Suprapubic skin (tissue), 4 donors: ENCODE results near the gene GUCY1A2. TPM values are rescaled to one million over a fixed set of nuclear protein-coding genes. Genes with fewer than 3 reads are reported as not detected.
"Not testable (repeated sequence)": the region's sequence is repeated elsewhere in the genome, so short reads cannot be mapped to it uniquely, and the experiment has no call there.

Source experiments
- DNase-seq, 2 donors: peaks; one replicate each; pipeline ENCODE4 v3.0.0-alpha.2; 2019; ENCODE audit warnings: low spot score in 2 of 2
- H3K27ac ChIP-seq: fragments of 200-600 bp; sonication (generic); one replicate; pipeline ENCODE4 v1.5.1; 2019
- H3K27me3 ChIP-seq: fragments of 200-600 bp; sonication (generic); one replicate; pipeline ENCODE4 v1.5.1; 2019
- H3K36me3 ChIP-seq: fragments of 200-600 bp; sonication (generic); one replicate; pipeline ENCODE4 v1.5.1; 2019
- H3K4me1 ChIP-seq: fragments of 200-600 bp; sonication (generic); one replicate; pipeline ENCODE4 v1.5.1; 2019
- H3K4me3 ChIP-seq: fragments of 200-600 bp; sonication (generic); one replicate; pipeline ENCODE4 v1.5.1; 2019; ENCODE audit warnings: mild to moderate bottlenecking
- H3K9me3 ChIP-seq: fragments of 200-600 bp; sonication (generic); one replicate; pipeline ENCODE4 v1.5.1; 2019
- EP300 ChIP-seq: sonication (generic); formaldehyde crosslinking; IDR thresholded peaks from one replicate; pipeline ENCODE4 v1.6.1; 2017; ENCODE audit warnings: antibody characterized with exemption
- POLR2A ChIP-seq, 2 donors: fragments of 450-650 bp; IDR thresholded peaks; one replicate each; pipeline ENCODE4 v1.6.1; 2017; ENCODE audit warnings: antibody characterized with exemption in 2 of 2, mild to moderate bottlenecking in 2 of 2, moderate library complexity in 2 of 2
- POLR2AphosphoS5 ChIP-seq, 3 donors: sonication (generic); formaldehyde crosslinking; IDR thresholded peaks; one replicate each; pipeline ENCODE4 v1.6.1; 2017; ENCODE audit warnings: antibody characterized with exemption in 3 of 3
- WGBS: methylation state at CpG from one replicate; pipeline ENCODE4 v1.1.5; 2018; 5-methylcytosine and 5-hydroxymethylcytosine counted together
- total RNA-seq, 4 donors: library from RNA; depleted of rRNA; stranded (reverse); fragments of >200 nt; gene quantifications; one replicate each; pipeline ENCODE4 v1.1.0, GENCODE V29; 2016
- TF ChIP-seq, protein P1 (sequence below), 2 donors: fragments of 200-600 bp in 1 of 2; fragments of 450-650 bp in 1 of 2; sonication (generic) in 1 of 2; IDR thresholded peaks; one replicate each; pipeline ENCODE4 v1.5.1; 2016 to 2019; ENCODE audit warnings: antibody characterized with exemption in 2 of 2, mild to moderate bottlenecking in 1 of 2, moderate library complexity in 1 of 2

The GUCY1A2 gene, protein sequence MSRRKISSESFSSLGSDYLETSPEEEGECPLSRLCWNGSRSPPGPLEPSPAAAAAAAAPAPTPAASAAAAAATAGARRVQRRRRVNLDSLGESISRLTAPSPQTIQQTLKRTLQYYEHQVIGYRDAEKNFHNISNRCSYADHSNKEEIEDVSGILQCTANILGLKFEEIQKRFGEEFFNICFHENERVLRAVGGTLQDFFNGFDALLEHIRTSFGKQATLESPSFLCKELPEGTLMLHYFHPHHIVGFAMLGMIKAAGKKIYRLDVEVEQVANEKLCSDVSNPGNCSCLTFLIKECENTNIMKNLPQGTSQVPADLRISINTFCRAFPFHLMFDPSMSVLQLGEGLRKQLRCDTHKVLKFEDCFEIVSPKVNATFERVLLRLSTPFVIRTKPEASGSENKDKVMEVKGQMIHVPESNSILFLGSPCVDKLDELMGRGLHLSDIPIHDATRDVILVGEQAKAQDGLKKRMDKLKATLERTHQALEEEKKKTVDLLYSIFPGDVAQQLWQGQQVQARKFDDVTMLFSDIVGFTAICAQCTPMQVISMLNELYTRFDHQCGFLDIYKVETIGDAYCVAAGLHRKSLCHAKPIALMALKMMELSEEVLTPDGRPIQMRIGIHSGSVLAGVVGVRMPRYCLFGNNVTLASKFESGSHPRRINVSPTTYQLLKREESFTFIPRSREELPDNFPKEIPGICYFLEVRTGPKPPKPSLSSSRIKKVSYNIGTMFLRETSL
- total RNA-seq: 1 to 10 TPM in 3 of 4 donors, under 1 TPM in 1; 0.49 to 2.7 (median 1.2) TPM

DNA sequence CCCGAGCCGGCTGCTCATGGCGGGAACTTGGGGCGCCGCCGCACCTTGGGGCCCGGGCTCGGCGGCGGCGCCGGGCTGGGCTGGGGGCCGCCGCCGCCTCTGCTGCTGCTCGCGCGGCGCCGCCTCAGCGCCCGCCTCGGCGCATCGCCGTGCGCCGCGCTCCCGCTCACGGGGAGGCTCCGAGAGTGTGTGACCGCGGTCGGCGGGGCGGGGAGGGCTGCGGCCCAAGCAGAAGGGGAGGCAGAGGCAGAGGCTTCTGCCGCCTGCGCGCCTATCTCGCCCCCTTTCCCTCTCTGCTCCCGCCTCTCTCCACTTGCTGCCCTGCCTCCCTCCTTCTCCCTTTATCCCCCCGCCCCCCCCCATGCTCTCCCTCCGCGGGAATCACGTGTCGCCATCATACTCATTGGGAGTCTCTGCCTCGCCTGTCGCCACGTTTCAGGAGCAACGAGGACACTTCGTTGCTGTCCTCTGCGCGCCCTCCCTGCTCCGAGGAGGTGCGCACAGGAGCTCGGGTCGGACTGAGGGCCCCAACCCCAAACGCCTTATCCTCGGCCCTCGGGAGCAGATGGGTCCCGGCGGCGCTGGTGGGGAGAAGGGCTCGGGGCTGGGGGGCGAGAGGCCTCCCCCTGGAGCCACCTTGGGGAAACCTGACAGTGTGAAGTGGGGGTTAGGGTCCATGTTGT is at the start of gene GUCY1A2:
Gene GUCY1A2 (minus strand): TSS at position 258 of the 683 bp plus-strand sequence. CDS start 421 bp downstream, outside the sequence.
- WGBS: 0% methylated on average over 7 of the region's 67 CpGs
- Histone ChIP-seq H3K9me3 (no peaks in the 10 kb centered on the region), H3K4me3 (peak within 1 kb of the TSS; percentile 59), H3K27me3 (peaks cover 41% of the 10 kb centered on the region), H3K4me1 (peaks cover 20% of the 10 kb centered on the region), H3K36me3 (no peaks in the 10 kb centered on the region), H3K27ac (peak within 1 kb of the TSS; percentile 22)
- TF ChIP-seq POLR2AphosphoS5 (IDR thresholded peaks at IDR 0.05) (no peak), EP300 (no peak), POLR2A (IDR thresholded peaks at IDR 0.05) (no peak)
- TF ChIP-seq, protein P1, sequence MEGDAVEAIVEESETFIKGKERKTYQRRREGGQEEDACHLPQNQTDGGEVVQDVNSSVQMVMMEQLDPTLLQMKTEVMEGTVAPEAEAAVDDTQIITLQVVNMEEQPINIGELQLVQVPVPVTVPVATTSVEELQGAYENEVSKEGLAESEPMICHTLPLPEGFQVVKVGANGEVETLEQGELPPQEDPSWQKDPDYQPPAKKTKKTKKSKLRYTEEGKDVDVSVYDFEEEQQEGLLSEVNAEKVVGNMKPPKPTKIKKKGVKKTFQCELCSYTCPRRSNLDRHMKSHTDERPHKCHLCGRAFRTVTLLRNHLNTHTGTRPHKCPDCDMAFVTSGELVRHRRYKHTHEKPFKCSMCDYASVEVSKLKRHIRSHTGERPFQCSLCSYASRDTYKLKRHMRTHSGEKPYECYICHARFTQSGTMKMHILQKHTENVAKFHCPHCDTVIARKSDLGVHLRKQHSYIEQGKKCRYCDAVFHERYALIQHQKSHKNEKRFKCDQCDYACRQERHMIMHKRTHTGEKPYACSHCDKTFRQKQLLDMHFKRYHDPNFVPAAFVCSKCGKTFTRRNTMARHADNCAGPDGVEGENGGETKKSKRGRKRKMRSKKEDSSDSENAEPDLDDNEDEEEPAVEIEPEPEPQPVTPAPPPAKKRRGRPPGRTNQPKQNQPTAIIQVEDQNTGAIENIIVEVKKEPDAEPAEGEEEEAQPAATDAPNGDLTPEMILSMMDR (IDR thresholded peaks at IDR 0.05): no peak
- DNase-seq: no peak

DNA sequence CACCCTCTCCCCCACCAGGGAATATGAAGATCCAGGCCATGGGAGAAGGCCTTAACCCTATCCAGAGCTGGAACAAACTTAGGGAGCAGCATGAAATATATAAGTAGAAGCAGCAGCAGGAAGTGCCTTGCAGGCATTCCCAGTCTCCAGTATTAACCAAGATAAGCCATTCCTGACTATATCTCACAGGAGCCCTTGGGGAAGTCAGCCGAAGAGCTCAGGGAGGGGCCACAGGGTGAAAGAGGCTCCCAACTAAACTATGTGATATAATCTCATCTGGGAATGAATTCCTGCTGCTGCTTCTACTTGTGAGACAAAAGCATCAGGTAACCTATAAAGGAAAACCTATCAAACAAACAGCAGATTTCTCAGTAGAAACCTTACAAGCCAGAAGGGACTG is 36.1 kb upstream of the GUCY1A2 start:
- no peak for DNase-seq
- Histone ChIP-seq H3K27me3 (no peaks in the 10 kb centered on the region), H3K36me3 (no peaks in the 10 kb centered on the region), H3K9me3 (no peaks in the 10 kb centered on the region), H3K4me3 (no peak overlapping the region), H3K27ac (no peak overlapping the region), H3K4me1 (no peaks in the 10 kb centered on the region)
- WGBS: 10% methylated on average over 1 of the region's 1 CpG
- TF ChIP-seq POLR2A (IDR thresholded peaks at IDR 0.05): no peak
- TF ChIP-seq, protein P1 (IDR thresholded peaks at IDR 0.05): no peak

DNA sequence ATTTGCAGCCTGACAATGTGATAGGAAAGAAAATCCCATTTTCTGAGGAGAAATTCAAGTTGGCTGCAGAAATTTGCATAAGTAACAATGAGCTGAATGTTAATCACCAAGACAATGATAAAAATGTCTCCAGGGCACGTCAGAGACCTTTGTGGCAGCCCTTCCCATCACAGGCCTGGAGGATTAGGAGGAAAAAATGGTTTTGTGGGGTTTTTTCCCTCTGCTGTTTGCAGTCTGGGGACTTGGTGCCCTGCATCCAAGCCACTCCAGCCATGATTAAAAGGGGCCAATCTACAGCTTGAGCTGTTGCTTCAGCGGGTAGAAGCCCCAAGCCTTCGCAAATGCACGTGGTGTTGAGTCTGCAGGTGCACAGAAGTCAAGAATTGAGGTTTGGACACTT is 33.1 kb upstream of the GUCY1A2 start:
- not testable (repeated sequence) for H3K36me3 ChIP-seq, H3K4me1 ChIP-seq, H3K4me3 ChIP-seq, DNase-seq, H3K27me3 ChIP-seq, H3K9me3 ChIP-seq, H3K27ac ChIP-seq
- 66% methylated on average over 4 of the region's 4 CpGs for WGBS

DNA sequence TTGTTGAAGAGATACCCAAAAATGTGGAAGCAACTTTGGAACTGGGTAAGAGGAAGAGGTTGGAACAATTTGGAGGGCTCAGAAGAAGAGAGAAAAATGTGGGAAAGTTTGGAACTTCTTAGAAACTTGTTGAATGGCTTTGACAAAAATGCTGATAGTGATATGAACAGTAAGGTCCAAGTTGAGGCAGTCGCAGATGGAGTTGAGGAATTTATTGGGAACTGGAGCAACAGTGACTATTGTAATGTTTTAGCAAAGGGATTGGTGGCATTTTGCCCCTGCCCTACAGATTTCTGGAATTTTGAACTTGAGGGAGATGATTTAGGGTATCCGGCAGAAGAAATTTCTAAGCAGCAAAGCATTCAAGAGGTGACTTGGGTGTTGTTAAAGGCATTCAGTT is 32.6 kb upstream of the GUCY1A2 start:
- 97% methylated on average over 2 of the region's 2 CpGs for WGBS
- DNase-seq, H3K9me3 ChIP-seq, H3K27ac ChIP-seq, H3K27me3 ChIP-seq, H3K4me1 ChIP-seq, H3K4me3 ChIP-seq, H3K36me3 ChIP-seq: not testable (repeated sequence)

DNA sequence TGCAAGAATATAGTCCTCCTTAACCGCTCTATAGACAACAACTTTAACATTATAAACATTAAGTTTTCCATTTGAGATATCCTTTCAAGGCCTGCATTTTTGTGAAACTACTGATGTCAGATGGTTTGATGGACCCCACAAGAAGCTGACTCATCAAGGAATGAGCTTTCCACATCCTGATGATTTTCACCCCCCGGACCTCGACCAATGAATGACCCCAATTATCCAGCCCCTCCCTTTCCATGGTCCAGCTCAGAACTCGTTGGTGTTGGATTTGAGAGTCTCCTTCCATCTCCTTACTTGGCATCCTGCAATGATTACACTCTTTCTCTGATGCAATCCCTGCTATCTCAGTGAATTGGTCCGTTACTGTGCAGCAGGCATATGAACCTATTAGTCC is 31.8 kb upstream of the GUCY1A2 start:
- WGBS: 82% methylated on average over 5 of the region's 5 CpGs
- Histone ChIP-seq H3K27me3 (no peaks in the 10 kb centered on the region), H3K4me1 (no peaks in the 10 kb centered on the region), H3K9me3 (no peaks in the 10 kb centered on the region), H3K27ac (no peak overlapping the region), H3K4me3 (no peak overlapping the region), H3K36me3 (no peaks in the 10 kb centered on the region)
- DNase-seq: no peak
- TF ChIP-seq, protein P1 (IDR thresholded peaks at IDR 0.05): no peak
- TF ChIP-seq POLR2A (IDR thresholded peaks at IDR 0.05) (no peak), POLR2AphosphoS5 (IDR thresholded peaks at IDR 0.05) (no peak), EP300 (no peak)

DNA sequence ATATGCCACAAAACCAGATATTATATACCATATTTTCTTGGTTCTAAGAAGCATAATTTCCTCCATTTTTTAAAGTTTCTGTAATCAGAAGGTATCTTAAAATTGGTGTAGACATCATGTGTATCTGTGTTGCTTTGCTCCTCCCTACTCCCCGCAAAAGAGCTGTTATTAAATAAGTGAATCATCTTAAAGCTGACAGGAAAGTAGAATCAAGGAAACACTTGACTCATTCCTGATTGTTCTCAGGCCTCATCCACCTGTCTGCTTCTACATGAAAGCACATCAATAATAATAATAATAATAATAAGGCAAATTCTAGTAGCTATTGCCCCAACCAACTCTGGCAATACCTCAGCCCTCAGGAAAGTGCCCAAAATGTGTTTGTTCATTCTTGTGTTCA is 26.2 kb upstream of the GUCY1A2 start:
- no peaks in the 10 kb centered on the region for H3K27me3 ChIP-seq
- no peak for DNase-seq
- TF ChIP-seq, protein P1 (IDR thresholded peaks at IDR 0.05): no peak
- TF ChIP-seq POLR2A (IDR thresholded peaks at IDR 0.05) (no peak), EP300 (no peak), POLR2AphosphoS5 (IDR thresholded peaks at IDR 0.05) (no peak)
- no peaks in the 10 kb centered on the region for H3K36me3 ChIP-seq
- no peak overlapping the region for H3K27ac ChIP-seq
- H3K4me1 ChIP-seq: no peaks in the 10 kb centered on the region
- peaks cover 5% of the 10 kb centered on the region for H3K9me3 ChIP-seq
- WGBS: 89% methylated on average over 1 of the region's 1 CpG
- H3K4me3 ChIP-seq: no peak overlapping the region
